VCaP (cell line): ENCODE measurements around the gene CRBN.

Source experiments
- H3K27ac ChIP-seq: fragments of 450-650 bp; 2 replicates; pipeline ENCODE4 v1.5.1; 2017
- CTCF ChIP-seq: fragments of 450-650 bp; conservative IDR thresholded peaks from 2 replicates; pipeline ENCODE4 v1.5.1; 2017; ENCODE audit warnings: mild to moderate bottlenecking, moderate library complexity

CRBN gene

DNA sequence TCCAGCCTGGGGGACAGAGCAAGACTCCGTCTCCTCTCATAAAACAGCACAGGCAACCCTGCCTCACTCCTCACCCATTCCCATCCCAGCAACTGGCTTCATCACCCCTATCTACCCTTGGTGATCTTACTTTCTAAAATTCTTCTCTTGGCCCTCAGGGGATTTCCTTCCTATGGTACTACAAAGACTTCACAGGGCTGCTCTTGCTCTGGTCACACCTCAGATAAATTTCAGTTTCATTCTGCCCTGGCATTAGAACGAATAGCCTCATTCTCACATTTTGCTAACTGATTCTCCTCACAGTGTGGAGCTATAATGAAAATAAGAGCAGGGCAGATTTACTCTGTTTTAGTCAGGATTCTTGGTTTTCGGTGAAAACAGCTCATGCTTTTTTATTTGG lies 22.1 kb upstream of the CRBN start:
- TF ChIP-seq CTCF, result no peak

DNA sequence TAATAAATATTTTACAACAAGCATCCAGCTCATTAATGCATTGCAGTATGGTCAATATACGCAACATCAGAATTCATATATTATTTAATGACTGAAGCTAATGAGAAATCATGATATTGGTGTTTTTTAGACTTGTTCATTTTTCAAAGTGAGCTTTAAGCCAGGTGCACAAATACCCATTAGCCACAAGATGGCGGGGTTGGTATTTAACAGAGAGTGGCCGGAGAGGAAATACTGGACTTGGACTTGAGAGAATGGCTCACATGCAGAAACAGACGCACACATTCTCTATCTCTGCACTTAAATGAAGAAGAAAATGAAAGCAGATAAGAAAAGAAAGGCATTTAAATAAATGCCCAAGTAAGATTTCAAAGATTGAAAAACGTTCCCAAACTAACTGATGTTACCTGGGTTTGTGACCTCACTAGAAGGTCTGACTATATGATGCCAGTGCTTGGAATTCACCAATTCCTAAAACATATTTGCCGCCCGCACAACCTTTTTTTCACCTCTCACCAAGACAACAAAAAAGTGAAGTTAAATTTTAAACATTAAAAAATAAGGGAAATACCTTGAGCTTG lies 21.2 kb upstream of the CRBN start:
- peak; percentile 95 for TF ChIP-seq CTCF
- no peak overlapping the region for H3K27ac ChIP-seq

More for the DNA sequence above, 22.1 kb upstream of the CRBN start:
- no peak overlapping the region for H3K27ac ChIP-seq

- no peak for TF ChIP-seq CTCF
- no peak overlapping the region for H3K27ac ChIP-seq
Observed at GRCh38 chr3:3199306-3199705, 19.8 kb upstream of the CRBN start.

GRCh38 chr3:3196148-3196861 lies 16.8 kb upstream of the CRBN start:
- peak; percentile 93 for TF ChIP-seq CTCF
- H3K27ac ChIP-seq, result no peak overlapping the region

DNA sequence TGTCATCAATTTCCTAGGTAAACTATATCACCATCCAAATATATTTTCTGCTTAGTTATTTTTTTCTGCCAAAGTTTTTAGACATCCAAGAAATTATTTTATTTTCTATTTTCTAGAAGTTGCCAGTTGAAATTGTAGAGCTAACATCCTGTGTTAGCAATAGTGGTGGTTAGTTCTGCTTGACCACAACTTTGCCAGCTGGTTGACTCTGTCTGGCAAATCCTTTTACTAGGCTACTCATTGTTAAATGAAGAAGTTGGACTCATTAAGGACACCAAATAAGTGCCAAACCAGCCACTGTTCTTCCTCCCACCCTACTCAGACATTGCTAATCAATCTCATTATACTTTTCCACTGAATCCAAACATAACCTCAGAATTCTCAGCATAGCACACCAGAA lies 15.4 kb upstream of the CRBN start:
- TF ChIP-seq CTCF, result no peak

DNA sequence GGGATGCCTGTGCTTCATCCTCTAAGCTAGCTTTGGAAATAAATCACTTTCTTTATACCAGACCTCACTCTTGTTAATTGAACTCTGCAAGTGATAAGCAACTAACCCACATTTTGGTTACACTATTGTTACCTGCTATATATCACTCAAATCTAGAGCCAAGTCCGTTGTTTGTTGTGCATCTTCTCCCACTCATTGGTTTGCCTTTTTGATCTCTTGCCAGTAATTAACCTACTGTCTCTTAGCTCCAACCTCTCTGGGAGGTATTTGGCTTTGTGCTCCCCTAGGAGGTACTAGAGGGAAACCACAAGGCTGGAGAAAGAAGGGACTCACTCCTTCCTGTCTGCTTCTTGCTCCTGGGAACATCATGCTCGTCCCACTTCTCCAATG lies 12.8 kb upstream of the CRBN start:
- no peak for TF ChIP-seq CTCF

More for the DNA sequence above, 15.4 kb upstream of the CRBN start:
- H3K27ac ChIP-seq, result no peak overlapping the region

DNA sequence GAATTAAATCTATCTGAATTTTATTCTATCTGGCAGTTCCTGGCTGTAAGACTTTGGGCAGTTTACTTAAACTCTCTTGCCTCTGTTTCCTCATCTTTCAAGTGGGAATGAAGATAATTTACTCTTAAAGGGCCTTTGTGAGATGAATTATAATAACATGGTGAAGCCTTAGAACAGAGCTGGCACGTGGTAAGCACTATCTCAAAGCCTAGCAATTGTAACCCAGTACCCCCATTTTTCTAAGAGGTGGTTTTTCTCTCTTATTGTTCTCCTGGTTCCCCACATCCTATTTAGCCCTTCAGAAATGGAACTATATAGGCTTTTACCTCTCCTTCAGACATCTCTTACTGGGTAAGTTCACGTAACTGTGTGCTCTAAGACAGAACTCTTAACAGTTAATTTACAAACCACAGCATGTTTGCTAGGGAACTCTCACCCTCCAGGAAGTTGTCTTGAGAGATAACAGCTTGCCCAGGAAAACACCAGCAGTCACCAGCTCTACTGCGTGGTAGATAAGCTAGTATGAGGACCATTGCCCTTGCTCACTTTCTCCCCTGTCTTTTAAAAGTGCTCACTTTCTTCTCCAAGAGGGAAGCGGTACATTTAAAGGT lies 12.3 kb upstream of the CRBN start:
- TF ChIP-seq CTCF, result no peak

More for the DNA sequence above, 12.8 kb upstream of the CRBN start:
- peak overlapping the region; percentile 36 for H3K27ac ChIP-seq

More for the DNA sequence above, 12.3 kb upstream of the CRBN start:
- peak overlapping the region; percentile 36 for H3K27ac ChIP-seq
